Activated naive CD4-positive, alpha-beta T cell treated with anti-CD3 and anti-CD28 coated beads, Interleukin-2, amount 10 ng/mL, durations not matched to agents 7 days and 5 days (primary cell): ENCODE measurements around the gene AP3S2.
"Not testable (repeated sequence)": the region's sequence is repeated elsewhere in the genome, so short reads cannot be mapped to it uniquely, and the experiment has no call there.

Source experiments
- CTCF ChIA-PET: fragments of 350-600 bp; sonication (Branson Sonifier 250); formaldehyde crosslinking; loops from one replicate; lab custom pipeline; 2021; ENCODE audit warnings: antibody characterized with exemption; lab: Charles Lee
- DNase-seq: peaks from one replicate; pipeline ENCODE4 v3.0.0-alpha.2; 2020
- H3K27ac Mint-ChIP-seq: one replicate; pipeline ENCODE4 v1.8.0; 2021; ENCODE audit warnings: mild to moderate bottlenecking, moderate library complexity, mixed read lengths
- H3K27me3 Mint-ChIP-seq: one replicate; pipeline ENCODE4 v1.8.0; 2021; ENCODE audit warnings: mild to moderate bottlenecking, mixed read lengths
- H3K36me3 Mint-ChIP-seq: one replicate; pipeline ENCODE4 v1.8.0; 2021; ENCODE audit warnings: mixed read lengths
- H3K4me1 Mint-ChIP-seq: one replicate; pipeline ENCODE4 v1.8.0; 2021; ENCODE audit warnings: mixed read lengths
- H3K4me3 Mint-ChIP-seq: one replicate; pipeline ENCODE4 v1.8.0; 2021; ENCODE audit warnings: mild to moderate bottlenecking, moderate library complexity, mixed read lengths
- H3K9me3 Mint-ChIP-seq: one replicate; pipeline ENCODE4 v1.8.0; 2021; ENCODE audit warnings: mixed read lengths

AP3S2 gene

GRCh38 chr15:89898146-89898545, 4.4 kb upstream of the AP3S2 start:
- Mint-ChIP-seq H3K9me3 (no peaks in the 10 kb centered on the region), H3K27me3 (peaks cover 27% of the 10 kb centered on the region), H3K4me3 (no peak overlapping the region), H3K36me3 (no peaks in the 10 kb centered on the region), H3K27ac (no peak overlapping the region), H3K4me1 (peaks cover 13% of the 10 kb centered on the region)
- DNase-seq, result no peak
- CTCF ChIA-PET, result interaction anchor here (0.6 to 2.7 kb wide), 22 partner anchors 8 to 323 kb away, joined by 3 to 52 read pairs (median 4); partner anchors contain the start of gene ARPIN

GRCh38 chr15:89893027-89893426, 767 bp downstream of the AP3S2 start:
- CTCF ChIA-PET, result no interaction called here
- peaks cover 20% of the 10 kb centered on the region for H3K36me3 Mint-ChIP-seq
- no peaks in the 10 kb centered on the region for H3K9me3 Mint-ChIP-seq
- peaks cover 49% of the 10 kb centered on the region for H3K4me1 Mint-ChIP-seq
- H3K27me3 Mint-ChIP-seq, result peaks cover 6% of the 10 kb centered on the region
- peak overlapping the region; percentile 93 for H3K4me3 Mint-ChIP-seq
- H3K27ac Mint-ChIP-seq, result peak overlapping the region; percentile 87
- DNase-seq, result no peak

GRCh38 chr15:89888214-89888804, 5.5 kb downstream of the AP3S2 start:
- H3K36me3 Mint-ChIP-seq, result peaks cover 33% of the 10 kb centered on the region
- no peaks in the 10 kb centered on the region for H3K27me3 Mint-ChIP-seq
- H3K9me3 Mint-ChIP-seq, result no peaks in the 10 kb centered on the region
- no peak overlapping the region for H3K27ac Mint-ChIP-seq
- CTCF ChIA-PET, result interaction anchor here (0.8 to 7.3 kb wide), 8 partner anchors 8 to 148 kb away, joined by 3 to 49 read pairs (median 4); no protein-coding TSS in a partner anchor
- H3K4me1 Mint-ChIP-seq, result peaks cover 36% of the 10 kb centered on the region
- no peak overlapping the region for H3K4me3 Mint-ChIP-seq
- DNase-seq, result no peak

GRCh38 chr15:89885611-89886010, 8.2 kb downstream of the AP3S2 start:
- H3K4me3 Mint-ChIP-seq, result no peak overlapping the region

GRCh38 chr15:89885179-89885578, 8.6 kb downstream of the AP3S2 start:
- H3K4me3 Mint-ChIP-seq, H3K9me3 Mint-ChIP-seq, DNase-seq, H3K27ac Mint-ChIP-seq, H3K27me3 Mint-ChIP-seq: not testable (repeated sequence)
- H3K36me3 Mint-ChIP-seq, result peaks cover 27% of the 10 kb centered on the region
- peaks cover 12% of the 10 kb centered on the region for H3K4me1 Mint-ChIP-seq
- CTCF ChIA-PET, result interaction anchor here (7.3 kb wide), 1 partner anchor 125 kb away, joined by 49 read pairs; no protein-coding TSS in a partner anchor

More at GRCh38 chr15:89885611-89886010, 8.2 kb downstream of the AP3S2 start:
- Mint-ChIP-seq H3K36me3 (peaks cover 28% of the 10 kb centered on the region), H3K27ac (no peak overlapping the region), H3K9me3 (no peaks in the 10 kb centered on the region), H3K4me1 (peaks cover 16% of the 10 kb centered on the region), H3K27me3 (no peaks in the 10 kb centered on the region)
- CTCF ChIA-PET, result interaction anchor here (7.3 kb wide), 1 partner anchor 125 kb away, joined by 49 read pairs; no protein-coding TSS in a partner anchor
- DNase-seq, result no peak

GRCh38 chr15:89883518-89883917, 10.3 kb downstream of the AP3S2 start:
- Mint-ChIP-seq H3K27ac (no peak overlapping the region), H3K4me1 (peaks cover 3% of the 10 kb centered on the region), H3K36me3 (peaks cover 18% of the 10 kb centered on the region), H3K27me3 (no peaks in the 10 kb centered on the region), H3K9me3 (no peaks in the 10 kb centered on the region), H3K4me3 (no peak overlapping the region)
- CTCF ChIA-PET, result interaction anchor here (1.0 kb wide), 1 partner anchor 9 kb away, joined by 6 read pairs; no protein-coding TSS in a partner anchor
- no peak for DNase-seq

GRCh38 chr15:89880727-89881126, 13.1 kb downstream of the AP3S2 start:
- peaks cover 20% of the 10 kb centered on the region for H3K36me3 Mint-ChIP-seq
- H3K4me1 Mint-ChIP-seq, result no peaks in the 10 kb centered on the region
- no peak overlapping the region for H3K4me3 Mint-ChIP-seq
- CTCF ChIA-PET, result no interaction called here
- DNase-seq, result no peak
- no peak overlapping the region for H3K27ac Mint-ChIP-seq
- no peaks in the 10 kb centered on the region for H3K9me3 Mint-ChIP-seq
- no peaks in the 10 kb centered on the region for H3K27me3 Mint-ChIP-seq

GRCh38 chr15:89878323-89878722, 15.5 kb downstream of the AP3S2 start:
- Mint-ChIP-seq H3K27me3 (no peaks in the 10 kb centered on the region), H3K9me3 (no peaks in the 10 kb centered on the region), H3K4me3 (no peak overlapping the region), H3K4me1 (peaks cover 6% of the 10 kb centered on the region), H3K27ac (no peak overlapping the region), H3K36me3 (peaks cover 19% of the 10 kb centered on the region)
- no peak for DNase-seq
- CTCF ChIA-PET, result interaction anchor here (5.5 kb wide), 1 partner anchor 117 kb away, joined by 120 read pairs; no protein-coding TSS in a partner anchor

- no peaks in the 10 kb centered on the region for H3K27me3 Mint-ChIP-seq
- no peak for DNase-seq
- no peak overlapping the region for H3K27ac Mint-ChIP-seq
- CTCF ChIA-PET, result interaction anchor here (0.7 to 5.5 kb wide), 8 partner anchors 11 to 194 kb away, joined by 3 to 120 read pairs (median 5); partner anchors contain the start of gene MESP1
- no peak overlapping the region for H3K4me3 Mint-ChIP-seq
- H3K36me3 Mint-ChIP-seq, result peaks cover 19% of the 10 kb centered on the region
- H3K4me1 Mint-ChIP-seq, result peaks cover 6% of the 10 kb centered on the region
- H3K9me3 Mint-ChIP-seq, result no peaks in the 10 kb centered on the region
Observed at GRCh38 chr15:89877083-89877425, 16.7 kb downstream of the AP3S2 start.

GRCh38 chr15:89876396-89877082, 17.3 kb downstream of the AP3S2 start:
- Mint-ChIP-seq H3K9me3 (no peaks in the 10 kb centered on the region), H3K27ac (peak overlapping the region; percentile 47)

GRCh38 chr15:89875741-89876140, 18.1 kb downstream of the AP3S2 start:
- peaks cover 6% of the 10 kb centered on the region for H3K4me1 Mint-ChIP-seq
- H3K27ac Mint-ChIP-seq, result no peak overlapping the region
- H3K27me3 Mint-ChIP-seq, result no peaks in the 10 kb centered on the region
- CTCF ChIA-PET, result interaction anchor here (1.2 to 5.5 kb wide), 10 partner anchors 12 to 135 kb away, joined by 3 to 120 read pairs (median 10); partner anchors contain the start of gene MESP1
- H3K36me3 Mint-ChIP-seq, result peaks cover 19% of the 10 kb centered on the region
- H3K9me3 Mint-ChIP-seq, result no peaks in the 10 kb centered on the region
- H3K4me3 Mint-ChIP-seq, result no peak overlapping the region
- DNase-seq, result no peak

More at GRCh38 chr15:89876396-89877082, 17.3 kb downstream of the AP3S2 start:
- peaks cover 6% of the 10 kb centered on the region for H3K4me1 Mint-ChIP-seq
- no peak overlapping the region for H3K4me3 Mint-ChIP-seq
- DNase-seq, result no peak
- H3K36me3 Mint-ChIP-seq, result peaks cover 19% of the 10 kb centered on the region
- H3K27me3 Mint-ChIP-seq, result no peaks in the 10 kb centered on the region
- CTCF ChIA-PET, result interaction anchor here (0.7 to 5.5 kb wide), 8 partner anchors 10 to 195 kb away, joined by 3 to 120 read pairs (median 5); partner anchors contain the start of gene MESP1

GRCh38 chr15:89874926-89875564, 18.7 kb downstream of the AP3S2 start:
- no peak overlapping the region for H3K27ac Mint-ChIP-seq
- H3K27me3 Mint-ChIP-seq, result no peaks in the 10 kb centered on the region
- CTCF ChIA-PET, result interaction anchor here (0.7 to 5.5 kb wide), 39 partner anchors 8 to 291 kb away, joined by 3 to 120 read pairs (median 5); partner anchors contain the start of genes AP3S2 and MESP1
- peaks cover 6% of the 10 kb centered on the region for H3K4me1 Mint-ChIP-seq
- no peaks in the 10 kb centered on the region for H3K9me3 Mint-ChIP-seq
- peaks cover 26% of the 10 kb centered on the region for H3K36me3 Mint-ChIP-seq
- H3K4me3 Mint-ChIP-seq, result no peak overlapping the region
- peak; percentile 88 for DNase-seq

GRCh38 chr15:89870688-89871288, 23.0 kb downstream of the AP3S2 start:
- Mint-ChIP-seq H3K4me1 (peaks cover 6% of the 10 kb centered on the region), H3K27me3 (no peaks in the 10 kb centered on the region), H3K9me3 (no peaks in the 10 kb centered on the region), H3K4me3 (no peak overlapping the region), H3K27ac (no peak overlapping the region), H3K36me3 (peaks cover 22% of the 10 kb centered on the region)
- CTCF ChIA-PET, result no interaction called here
- no peak for DNase-seq

GRCh38 chr15:89870006-89870405, 23.8 kb downstream of the AP3S2 start:
- peaks cover 3% of the 10 kb centered on the region for H3K4me1 Mint-ChIP-seq
- H3K27ac Mint-ChIP-seq, result no peak overlapping the region
- no peak overlapping the region for H3K4me3 Mint-ChIP-seq
- peaks cover 21% of the 10 kb centered on the region for H3K36me3 Mint-ChIP-seq
- CTCF ChIA-PET, result no interaction called here
- no peaks in the 10 kb centered on the region for H3K9me3 Mint-ChIP-seq
- no peaks in the 10 kb centered on the region for H3K27me3 Mint-ChIP-seq
- DNase-seq, result no peak
